Measurements from ENCODE around the gene MYO15B.
A peak's percentile ranks its signal among the peaks of the same experiment; 100 is the strongest.

Gene MYO15B

DNA sequence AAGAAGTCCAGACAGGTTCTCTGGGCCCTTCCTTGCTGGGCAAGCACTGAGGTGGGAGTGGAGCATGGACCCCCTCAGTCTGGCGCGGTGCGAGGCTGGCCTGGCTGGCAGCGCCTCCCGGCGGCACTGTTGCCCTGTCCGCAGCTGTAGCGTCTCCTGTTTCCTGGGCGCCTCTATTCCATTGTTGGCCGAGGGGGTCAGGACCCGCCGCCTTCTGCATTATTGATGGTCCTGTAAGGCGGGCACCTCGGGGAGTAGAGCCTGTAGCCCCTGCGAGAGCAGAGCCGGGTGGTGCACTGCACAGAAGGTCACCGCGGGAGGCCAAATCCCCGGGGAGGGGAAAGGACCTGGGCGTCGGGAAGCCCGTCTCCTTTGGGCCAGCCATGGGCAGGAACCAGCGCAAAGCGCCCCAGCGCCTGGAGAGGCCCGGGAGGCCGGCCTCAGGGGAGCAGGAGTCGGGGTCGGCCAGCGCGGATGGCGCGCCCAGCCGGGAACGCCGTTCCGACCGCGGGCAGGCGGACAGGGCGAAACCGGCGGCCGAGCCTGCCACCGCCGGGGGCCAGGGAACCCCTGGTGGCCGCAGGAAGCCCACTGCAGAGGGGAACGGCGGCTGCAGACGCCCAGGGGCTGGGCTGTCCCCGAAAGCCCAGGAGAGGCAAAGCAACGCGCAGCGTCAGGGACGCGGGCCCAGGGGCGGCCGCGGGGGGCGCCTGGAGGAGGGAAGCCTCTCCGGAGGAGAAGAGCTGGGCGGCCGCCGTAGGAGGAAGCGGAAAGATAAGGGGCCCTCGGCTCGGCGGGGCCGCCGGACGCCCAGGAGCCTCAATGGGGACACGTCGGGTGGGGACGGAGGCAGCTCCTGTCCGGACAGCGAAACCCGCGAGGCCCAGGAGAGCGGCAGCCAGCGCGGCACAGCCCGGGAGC, at the start of gene MYO15B:
MYO15B (plus strand) TSS at position 126 of the 921 bp plus-strand sequence; CDS start at position 384, 258 bp downstream.
- DNase-seq (ENCODE audit: low read depth), result peak; percentile 52

DNA sequence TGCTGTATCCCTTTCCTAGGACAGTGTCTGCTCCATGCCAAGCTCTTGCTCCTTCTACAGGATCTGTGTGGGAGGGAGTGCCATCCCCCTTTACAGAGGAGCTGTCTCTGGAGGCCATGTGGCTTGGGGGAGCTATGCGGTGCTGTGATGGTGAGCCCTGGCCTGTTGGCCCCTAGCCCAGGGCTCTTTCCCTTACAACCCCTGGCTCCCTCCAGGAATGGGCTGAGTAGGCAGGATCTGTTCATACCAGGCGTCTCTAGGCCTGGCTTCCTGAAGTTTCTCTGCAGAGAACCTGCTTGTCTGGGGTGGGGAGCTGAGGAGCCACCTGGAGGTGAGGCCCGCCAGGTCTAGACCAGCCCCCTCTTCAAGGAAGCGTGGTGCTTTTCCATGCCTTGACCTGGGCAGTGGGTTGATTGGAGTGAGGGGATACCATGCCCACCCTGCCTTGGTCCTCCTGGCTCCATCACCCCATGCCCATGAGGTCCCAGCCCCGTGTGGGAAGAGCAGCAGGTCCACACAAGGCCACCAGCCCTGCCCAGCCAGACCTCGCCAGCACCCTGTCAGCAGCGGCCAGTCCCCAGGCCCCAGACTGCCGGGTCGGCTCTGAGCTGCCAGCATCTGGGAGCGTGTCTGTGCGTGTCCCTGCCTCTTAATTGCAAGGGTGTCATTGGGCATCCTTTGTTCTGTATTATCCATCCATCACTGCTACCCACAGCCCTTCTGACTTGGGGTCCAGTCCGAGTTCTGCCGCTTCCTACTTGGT, 47.5 kb upstream of the MYO15B start:
- DNase-seq (ENCODE audit: low read depth), result no peak

DNA sequence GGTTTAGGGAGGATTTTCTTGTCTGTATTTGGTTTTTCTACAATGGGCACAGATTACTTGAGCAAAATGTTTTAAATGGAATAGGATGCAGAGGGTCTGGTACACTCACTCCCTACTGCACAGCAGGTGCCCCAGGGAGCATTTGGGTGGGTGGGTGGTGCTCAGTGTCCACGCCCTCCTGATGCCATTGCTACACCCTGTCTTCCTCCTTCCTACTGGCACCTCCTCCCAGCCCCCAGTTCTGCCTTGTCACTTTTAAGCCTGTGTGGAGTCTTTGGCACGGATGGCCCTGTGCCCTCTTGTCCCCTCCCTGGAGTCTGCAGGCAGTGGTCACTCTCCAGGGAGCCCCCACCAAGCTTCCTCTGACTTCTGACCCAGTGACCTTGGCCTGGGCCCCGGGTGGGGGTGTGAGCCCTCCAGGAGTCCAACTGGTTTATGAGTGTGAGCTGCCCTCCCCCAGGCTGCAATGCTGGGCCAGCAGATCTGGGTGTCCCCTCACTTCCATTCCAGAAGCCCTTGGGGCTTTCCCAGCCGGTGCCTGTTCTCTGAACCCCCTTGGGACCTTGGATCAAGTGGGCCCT, 46.6 kb upstream of the MYO15B start:
- no peak for DNase-seq (ENCODE audit: low read depth)

DNA sequence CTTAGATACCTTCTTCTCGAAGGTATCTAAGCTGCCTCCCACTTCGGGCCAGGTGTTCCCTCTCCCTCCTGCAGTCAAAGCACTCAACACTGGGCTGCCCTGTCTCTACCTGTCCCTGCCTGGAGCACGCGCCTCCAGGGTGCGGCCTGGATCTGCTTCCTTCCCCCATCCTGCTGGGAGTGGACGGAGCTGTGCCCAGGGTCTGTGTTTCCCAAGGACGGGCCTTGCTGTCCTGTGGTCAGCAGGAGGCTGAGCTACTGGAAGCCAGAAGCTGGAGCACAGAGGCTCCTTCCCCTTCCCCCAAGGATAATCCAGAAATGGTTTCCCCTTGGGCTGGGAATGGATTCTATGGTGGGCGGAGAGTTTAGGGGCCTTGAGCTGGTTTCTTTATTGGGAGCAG, 45.4 kb upstream of the MYO15B start:
- DNase-seq (ENCODE audit: low read depth), result no peak

DNA sequence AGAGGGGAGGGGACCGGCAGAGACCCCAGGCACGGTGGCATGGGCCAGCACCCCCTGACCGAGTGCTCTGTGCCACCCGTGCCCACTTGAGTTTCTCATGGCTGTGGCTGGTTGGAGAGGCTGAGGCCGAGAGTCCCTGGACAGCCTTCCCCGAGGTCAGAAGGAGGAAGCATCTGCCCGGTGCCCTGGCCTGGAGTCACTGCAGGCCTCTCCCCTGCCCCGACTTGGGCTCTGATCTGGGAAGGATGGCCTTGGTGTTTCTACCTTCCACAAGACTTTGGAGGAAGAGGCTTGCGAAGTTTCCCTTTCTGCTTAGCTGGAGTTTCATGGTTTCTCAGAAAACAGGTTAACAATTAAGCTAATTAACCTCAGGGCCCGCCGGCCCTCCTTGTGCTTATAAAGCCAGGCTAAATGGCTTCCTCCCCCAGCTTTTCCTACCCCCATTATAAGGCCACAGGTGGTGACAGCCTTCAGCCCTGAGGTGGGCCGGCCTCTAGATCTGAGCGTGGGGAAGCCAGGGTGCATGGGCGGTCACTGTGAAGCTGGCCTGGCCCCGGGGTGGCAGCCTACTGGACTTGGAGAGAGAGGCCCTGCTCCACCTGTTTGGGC, 44.8 kb upstream of the MYO15B start:
- no peak for DNase-seq (ENCODE audit: low read depth)

DNA sequence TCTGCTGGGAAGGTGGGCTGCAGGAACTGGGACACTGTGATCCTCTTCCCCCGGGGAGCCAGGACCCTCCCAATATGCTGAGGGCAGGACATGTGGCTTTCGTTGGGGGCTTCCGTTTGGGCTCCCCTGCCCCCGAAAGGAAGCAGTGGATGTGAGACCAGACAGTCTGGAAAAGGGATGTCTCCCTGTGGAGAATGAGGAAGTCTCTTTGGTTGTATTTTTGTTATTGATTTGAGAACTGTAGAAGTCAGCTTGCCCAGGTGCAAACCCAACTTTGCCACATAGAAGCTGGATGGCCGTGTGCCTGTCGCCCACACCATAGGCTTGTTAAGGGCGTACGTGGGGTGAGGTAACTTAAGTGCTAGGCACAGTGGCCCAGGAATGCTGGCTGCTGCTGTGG, 43.4 kb upstream of the MYO15B start:
- DNase-seq (ENCODE audit: low read depth), result no peak

DNA sequence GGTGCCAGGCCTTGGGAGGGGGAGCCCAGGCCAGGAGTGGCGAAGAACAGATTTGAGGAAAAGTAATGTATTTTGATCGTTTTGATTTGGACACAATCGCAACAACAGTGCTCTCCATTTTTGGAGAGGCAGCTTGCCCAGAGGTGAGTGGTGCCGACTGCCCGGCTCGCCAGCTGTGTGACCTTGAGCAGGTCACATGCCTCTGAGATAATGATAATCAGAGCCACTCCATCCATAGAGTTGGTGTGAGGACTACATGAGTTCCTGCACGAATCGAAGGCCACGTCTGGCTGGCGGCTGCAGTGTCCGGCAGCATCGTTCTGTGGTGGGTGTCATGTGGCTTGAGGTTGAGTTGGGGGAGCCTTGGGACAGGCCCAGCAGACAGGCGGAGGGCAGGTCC, 41.4 kb upstream of the MYO15B start:
- no peak for DNase-seq (ENCODE audit: low read depth)

DNA sequence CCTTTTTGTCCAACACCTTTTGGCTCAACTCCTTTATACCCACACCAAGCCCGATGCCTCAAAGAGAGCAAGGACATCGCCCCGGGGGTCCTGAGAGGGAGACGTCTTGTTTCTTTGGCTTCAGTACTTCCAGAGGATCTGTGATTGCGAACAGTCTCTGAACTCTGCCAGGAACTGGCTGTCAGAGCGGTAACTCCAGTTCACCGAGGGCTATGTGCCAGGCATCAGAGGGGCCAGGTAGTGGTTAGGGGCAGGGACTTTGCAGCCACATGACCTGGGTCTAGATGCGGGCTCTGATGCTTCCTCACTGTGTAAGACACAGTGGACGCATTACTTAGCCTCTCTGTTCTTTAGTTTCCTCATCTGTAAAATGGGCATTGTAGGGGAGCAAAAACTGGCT, 40.5 kb upstream of the MYO15B start:
- DNase-seq (ENCODE audit: low read depth), result no peak

DNA sequence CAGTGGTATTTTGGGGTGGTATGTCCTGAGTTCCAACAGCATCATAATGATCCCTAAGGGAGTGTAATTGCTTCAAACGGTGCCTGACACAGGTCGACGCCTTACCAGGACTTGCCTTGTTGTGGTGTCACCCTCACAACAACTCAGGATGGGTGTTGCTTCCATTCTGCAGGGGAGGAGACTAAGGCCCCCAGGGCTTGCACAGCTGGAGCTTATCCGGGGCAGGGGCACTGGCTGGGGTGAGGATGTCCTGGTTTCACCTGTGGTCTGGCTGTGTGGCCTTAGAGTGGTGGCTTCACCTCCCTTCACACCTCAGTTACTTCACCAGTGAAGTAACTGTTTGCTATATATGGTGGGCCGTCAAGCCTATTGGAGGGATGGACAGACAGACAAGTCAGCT, 38.8 kb upstream of the MYO15B start:
- DNase-seq (ENCODE audit: low read depth), result no peak

DNA sequence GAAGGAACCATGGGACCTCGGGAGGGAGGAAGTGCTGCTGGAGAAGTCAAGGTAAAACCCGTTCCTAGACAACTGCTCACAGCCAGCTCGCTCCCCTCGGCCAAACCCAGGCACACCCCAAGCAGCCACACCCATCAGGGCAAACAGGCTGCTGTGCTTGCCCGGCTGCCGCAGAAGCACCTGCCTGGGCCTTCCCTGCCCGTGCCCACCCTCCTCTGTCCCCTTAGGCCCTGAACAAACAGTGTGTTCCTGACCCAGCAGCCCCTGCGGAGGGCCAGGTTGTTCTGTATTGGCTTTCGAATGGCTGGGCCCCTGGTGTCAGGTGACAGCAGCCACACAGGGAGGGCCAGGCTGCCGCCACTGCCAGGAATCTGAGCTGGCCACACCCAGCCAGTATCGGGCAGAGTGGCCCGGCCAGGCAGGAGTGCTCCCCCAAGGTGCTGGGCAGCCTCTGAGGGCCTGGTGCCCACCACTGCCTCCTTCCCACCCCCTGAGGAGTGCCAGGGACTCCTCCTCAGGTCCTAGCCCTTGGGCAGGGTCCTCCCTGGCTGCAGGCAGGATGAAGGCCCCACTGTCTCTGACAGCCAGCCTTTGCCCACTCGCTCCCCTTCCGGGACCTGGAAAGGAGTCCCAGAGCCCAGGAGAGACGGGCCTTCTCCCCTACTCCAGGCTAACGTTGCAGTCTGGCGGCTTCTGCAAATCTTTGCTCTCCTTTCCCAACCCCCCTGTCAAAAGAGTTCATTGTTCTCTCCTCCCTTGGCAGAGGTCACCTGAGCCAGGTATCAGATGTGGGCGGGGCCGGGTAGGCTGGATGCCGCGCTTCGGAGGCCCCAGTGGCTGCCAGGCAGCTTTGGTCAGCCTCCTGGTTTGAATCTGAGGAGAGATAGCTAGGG, 38.1 kb upstream of the MYO15B start:
- no peak for DNase-seq (ENCODE audit: low read depth)

DNA sequence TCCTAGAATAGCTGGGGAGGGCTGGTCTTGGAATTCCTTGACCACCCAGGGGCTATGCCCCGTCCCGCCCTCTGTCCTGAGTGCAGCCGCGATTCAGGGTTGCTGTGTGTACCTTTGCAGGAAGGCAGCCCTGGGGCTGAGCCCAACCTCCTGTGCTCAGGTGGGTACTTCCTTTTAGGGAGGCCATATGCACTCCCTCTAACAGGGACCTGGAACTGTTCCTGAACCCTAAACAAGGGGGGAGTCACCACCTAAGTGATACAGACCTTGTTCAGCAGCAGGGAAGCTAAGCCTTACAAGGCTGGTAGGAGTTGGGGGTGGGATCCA, 37.5 kb upstream of the MYO15B start:
- DNase-seq (ENCODE audit: low read depth), result no peak

DNA sequence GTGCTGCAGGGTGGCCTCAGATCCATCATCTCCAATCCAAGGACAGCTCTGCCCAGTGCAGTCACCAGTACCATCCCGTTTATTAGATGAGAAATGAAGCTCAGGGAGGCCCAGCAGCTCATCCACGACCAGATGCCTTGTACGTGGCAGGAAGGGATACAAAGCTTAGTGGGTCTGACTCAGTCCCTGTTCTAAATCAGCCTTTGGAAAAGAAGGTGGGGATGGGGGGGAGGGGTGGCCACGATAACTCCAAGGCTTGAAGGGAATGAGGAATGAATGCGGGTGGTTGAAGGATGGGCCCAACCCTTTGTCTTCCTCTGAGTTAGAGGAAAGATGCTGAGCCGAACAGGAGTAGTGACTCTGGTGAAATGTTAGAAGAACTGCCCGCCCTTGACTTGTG, 36.3 kb upstream of the MYO15B start:
- DNase-seq (ENCODE audit: low read depth), result no peak

DNA sequence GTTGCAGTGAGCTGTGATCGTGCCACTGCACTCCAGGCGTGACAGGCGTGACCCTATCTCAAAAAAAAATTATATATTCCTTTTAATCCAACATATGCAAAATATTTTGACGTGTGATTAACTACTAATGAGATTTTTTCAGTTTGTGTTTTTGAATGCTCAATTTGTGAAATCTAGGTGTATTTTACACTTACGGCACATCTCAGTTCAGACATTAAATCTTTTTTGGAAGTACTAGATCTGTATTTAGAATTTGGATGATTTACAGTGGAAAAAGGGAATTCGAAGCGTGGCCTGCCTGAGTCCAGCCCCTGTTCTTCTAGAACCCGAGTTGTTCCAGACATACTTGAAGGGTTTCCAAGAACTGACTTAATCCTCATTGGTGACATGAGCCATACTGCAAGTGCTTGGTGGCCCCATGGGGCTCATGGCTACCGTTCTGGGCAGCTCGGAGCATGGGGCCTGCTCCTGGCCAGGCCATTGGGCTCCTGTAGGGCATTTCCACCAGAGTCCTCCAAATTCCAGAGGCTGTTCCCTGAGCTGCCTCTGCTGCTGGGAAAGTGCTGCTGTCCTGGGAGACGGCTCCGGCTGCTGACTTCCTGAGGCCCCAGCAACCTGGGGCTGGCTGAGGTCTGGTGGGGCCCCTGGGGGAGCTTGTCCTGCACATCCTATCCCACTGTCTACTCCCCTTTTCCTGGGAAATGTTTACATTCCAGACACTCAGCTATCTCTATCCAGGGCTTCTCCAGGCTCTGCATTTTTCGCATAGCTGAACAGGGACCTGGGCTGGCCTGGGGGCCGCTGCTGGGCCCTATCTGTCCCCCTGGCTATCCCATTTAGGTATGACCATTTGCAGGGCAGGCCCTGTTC, 34.9 kb upstream of the MYO15B start:
- DNase-seq (ENCODE audit: low read depth), result no peak

DNA sequence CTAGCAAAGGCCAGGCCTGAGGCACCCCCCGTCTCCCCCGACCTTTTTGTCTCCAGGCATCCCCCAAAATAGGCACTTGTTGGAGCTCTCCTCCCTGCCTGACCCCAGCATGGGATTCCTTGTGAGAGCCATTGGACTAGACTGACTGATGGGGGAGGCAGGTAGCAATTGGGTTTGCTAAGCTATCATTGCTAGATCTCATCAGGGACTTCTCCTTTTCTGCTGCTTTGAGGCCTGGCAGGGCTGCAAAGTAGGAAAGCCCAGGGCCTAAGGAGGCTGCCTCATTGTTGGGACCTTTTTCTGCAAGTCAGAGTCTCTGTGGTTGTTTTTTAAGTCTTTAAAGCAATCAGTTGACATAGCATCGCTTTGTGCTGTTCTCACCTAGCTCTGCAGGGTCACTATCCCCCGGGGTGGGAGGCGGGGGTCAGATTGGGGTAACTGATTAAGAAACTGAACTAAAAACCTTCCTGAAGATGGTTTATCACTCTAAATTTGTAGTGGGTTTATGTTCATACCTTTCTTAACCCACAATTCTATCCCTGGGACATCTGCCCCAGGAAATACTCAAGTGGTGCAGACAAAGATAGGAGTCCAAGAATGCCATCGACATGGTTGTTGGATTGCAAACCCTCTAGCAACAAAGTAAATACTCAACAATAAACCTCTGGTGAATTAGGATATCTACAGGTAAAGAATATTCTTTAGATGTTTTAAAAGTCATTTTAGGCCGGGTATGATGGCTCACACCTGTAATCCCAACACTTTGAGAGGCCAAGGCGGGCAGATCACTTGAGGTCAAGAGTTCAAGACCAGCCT, 34.1 kb upstream of the MYO15B start:
- no peak for DNase-seq (ENCODE audit: low read depth)

DNA sequence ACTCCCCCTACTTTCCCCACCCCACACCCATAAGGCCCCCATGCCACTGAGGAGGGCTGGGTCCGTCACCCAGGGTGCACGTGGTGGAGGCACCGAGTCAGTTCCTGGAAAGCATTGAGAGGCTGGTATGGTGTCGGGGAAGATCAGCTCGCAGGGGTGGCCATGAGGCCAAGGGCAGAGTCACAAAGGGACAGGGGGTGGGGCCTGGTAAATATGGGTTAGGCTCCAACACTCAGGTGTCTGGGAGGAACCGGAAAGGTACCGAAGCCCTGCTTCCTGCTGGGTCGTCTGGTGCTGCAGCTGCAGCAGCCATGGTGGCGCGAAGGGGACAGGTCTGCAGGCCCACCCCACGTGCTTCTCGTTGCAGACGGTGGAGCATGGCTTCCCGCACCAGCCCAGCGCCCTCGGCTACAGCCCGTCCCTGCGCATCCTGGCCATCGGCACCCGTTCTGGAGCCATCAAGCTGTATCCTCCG, 31.9 kb upstream of the MYO15B start:
- DNase-seq (ENCODE audit: low read depth), result no peak

DNA sequence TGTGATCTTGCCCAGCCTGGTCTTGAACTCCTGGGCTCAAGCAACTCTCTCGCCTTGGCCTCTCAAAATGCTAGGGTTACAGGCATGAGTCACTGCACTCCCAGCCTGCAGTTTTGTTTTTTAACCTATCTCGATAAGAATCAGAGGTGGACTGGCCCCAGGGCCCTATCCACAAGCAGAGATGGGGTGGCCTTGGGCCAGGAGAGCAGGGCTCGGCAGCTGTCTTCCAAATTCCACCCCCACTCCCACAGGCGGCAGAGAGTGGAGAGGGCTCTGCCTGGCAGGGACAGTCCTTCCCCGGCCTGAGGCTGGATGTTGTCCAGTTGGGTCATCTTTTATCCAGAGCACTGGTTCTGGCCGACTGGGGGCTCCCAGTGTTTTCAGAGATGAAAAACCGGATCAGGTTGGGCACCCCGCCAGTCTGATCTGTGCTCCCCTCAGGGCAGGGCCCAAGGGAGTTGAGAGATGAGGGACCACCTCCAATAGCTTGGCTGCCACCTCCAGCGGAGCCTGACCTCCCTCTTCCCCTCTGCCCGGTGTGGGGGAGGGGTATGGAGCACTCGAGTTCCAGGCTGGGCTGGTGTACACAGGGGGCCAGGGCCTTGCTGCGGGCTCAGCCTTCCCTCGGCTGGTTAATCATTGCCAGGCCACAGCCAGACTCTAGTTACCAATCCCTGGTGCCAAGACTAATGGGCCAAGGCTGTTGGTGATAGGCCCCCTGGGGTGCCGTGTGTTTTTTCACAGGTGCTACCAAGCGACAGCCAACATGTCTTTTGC, 30.3 kb upstream of the MYO15B start:
- no peak for DNase-seq (ENCODE audit: low read depth)

DNA sequence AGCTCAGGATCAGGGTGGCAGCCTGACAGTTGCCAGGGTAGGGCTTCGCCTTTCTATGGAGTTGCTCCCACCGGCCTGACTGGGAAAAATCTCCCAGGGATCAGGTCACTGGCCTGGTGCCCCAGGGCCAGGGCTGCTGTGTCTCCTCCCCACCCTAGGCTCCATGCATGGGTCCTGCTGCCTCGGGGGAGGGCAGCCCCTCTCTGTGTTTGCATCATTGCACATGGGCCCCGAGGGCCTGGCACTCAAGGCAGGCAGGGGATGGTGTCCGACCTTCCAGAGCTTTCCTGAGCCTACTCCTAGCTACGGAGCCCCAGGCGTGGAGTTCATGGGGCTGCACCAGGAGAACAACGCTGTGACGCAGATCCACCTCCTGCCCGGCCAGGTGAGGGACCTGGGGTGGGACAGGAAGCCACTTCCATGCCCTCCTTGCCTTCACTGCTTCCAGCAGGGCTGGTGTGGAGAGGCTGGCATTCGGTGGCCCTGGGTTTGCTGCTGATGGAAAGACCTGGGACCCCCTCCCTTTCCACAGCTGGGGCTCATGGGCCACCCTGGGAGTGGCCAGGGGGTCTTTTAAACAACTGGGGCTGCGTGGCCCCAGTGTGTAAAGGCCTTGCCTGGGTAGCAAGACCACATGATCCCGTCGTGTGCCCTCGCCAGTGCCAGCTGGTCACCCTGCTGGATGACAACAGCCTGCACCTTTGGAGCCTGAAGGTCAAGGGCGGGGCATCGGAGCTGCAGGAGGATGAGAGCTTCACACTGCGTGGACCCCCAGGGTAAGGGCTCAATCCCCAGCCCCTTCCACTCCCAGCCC, 29.5 kb upstream of the MYO15B start:
- no peak for DNase-seq (ENCODE audit: low read depth)

All from stimulated activated CD4-positive, alpha-beta T cell treated with anti-CD3 and anti-CD28 coated beads, Interleukin-2, amount 100 ng/mL, for 4 hours (primary cell).